PFSK-1 (cell line): ENCODE results near the gene BCO1.

ENCODE experiments used
- FOXP2 ChIP-seq: optimal IDR thresholded peaks from 2 replicates; pipeline ENCODE3; 2011; ENCODE audit warnings: borderline replicate concordance, control low read depth, inconsistent platforms; ENCODE audit not compliant: insufficient read depth; ENCODE audit errors: extremely low read length, extremely low read depth
- POLR2AphosphoS5 ChIP-seq: IDR thresholded peaks from 2 replicates; pipeline ENCODE4 v1.6.1; 2012; ENCODE audit warnings: low read depth, mild to moderate bottlenecking, control low read depth, low read length, moderate library complexity
- SIN3A ChIP-seq: IDR thresholded peaks from 2 replicates; pipeline ENCODE4 v1.6.1; 2012; ENCODE audit warnings: mild to moderate bottlenecking, low read length, moderate library complexity, borderline replicate concordance; ENCODE audit not compliant: insufficient read depth
- TAF1 ChIP-seq: IDR thresholded peaks from 2 replicates; pipeline ENCODE4 v1.6.1; 2012; ENCODE audit warnings: low read length, control low read depth, borderline replicate concordance; ENCODE audit not compliant: insufficient read depth
- TF ChIP-seq, protein P1 (sequence below), 2 experiments: IDR thresholded peaks; 2 replicates each; pipeline versions ENCODE4 v1.6.1 to v1.8.0; 2011 to 2012; ENCODE audit warnings: low read depth in 2 of 2, low read length in 2 of 2, control low read depth in 1 of 2, inconsistent platforms in 1 of 2, mild to moderate bottlenecking in 1 of 2, moderate library complexity in 1 of 2; ENCODE audit not compliant: insufficient read depth in 1 of 2

DNA sequence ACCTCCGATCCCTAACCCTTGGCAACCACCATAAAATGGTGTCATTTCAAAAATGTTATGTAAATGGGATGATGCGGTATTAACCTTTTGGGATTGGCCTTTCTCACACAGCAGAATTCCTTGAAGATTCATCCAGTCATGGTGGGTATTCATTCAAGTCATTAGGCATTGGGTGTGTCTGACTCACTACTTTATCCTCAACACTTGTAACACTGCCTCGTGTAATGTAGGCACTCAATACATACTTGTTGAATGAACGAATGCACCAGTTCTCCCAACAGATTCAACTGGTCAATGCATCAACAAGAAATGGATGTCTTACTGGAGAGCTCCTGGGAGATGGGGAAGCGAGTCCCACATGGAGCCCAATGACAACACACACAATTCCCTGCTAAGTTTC lies 54.4 kb downstream of the BCO1 start:
- TF ChIP-seq, protein P1, sequence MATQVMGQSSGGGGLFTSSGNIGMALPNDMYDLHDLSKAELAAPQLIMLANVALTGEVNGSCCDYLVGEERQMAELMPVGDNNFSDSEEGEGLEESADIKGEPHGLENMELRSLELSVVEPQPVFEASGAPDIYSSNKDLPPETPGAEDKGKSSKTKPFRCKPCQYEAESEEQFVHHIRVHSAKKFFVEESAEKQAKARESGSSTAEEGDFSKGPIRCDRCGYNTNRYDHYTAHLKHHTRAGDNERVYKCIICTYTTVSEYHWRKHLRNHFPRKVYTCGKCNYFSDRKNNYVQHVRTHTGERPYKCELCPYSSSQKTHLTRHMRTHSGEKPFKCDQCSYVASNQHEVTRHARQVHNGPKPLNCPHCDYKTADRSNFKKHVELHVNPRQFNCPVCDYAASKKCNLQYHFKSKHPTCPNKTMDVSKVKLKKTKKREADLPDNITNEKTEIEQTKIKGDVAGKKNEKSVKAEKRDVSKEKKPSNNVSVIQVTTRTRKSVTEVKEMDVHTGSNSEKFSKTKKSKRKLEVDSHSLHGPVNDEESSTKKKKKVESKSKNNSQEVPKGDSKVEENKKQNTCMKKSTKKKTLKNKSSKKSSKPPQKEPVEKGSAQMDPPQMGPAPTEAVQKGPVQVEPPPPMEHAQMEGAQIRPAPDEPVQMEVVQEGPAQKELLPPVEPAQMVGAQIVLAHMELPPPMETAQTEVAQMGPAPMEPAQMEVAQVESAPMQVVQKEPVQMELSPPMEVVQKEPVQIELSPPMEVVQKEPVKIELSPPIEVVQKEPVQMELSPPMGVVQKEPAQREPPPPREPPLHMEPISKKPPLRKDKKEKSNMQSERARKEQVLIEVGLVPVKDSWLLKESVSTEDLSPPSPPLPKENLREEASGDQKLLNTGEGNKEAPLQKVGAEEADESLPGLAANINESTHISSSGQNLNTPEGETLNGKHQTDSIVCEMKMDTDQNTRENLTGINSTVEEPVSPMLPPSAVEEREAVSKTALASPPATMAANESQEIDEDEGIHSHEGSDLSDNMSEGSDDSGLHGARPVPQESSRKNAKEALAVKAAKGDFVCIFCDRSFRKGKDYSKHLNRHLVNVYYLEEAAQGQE (IDR thresholded peaks at IDR 0.05; ENCODE audit: insufficient read depth in 1 of 2, low read depth in 2 of 2, low read length in 2 of 2), result no peak
- no peak for TF ChIP-seq POLR2AphosphoS5
- no peak for TF ChIP-seq SIN3A
- TF ChIP-seq TAF1, result no peak
- no peak for TF ChIP-seq FOXP2
